ENCODE results near the gene B4GALNT2.

DNA sequence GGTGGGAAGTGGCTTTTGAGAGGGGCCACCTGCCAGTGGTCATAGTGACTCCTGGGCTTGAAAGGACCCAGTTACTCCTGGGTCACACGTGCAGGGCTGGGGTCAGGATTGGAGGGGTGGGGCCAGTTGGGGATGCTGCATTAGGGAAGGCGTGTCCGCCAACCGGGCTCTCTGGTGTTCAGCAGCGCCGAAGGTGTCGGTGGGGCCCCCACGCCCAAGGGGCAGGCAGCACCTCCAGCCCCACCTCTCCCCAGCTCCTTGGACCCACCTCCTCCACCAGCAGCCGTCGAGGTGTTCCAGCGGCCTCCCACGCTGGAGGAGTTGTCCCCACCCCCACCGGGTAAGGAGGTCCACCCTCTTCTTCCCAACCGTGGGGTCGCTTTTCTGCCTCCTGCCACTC is 87.4 kb downstream of the B4GALNT2 start:
- no peak for TF ChIP-seq POLR2A (IDR thresholded peaks at IDR 0.05)
- TF ChIP-seq, protein P1, sequence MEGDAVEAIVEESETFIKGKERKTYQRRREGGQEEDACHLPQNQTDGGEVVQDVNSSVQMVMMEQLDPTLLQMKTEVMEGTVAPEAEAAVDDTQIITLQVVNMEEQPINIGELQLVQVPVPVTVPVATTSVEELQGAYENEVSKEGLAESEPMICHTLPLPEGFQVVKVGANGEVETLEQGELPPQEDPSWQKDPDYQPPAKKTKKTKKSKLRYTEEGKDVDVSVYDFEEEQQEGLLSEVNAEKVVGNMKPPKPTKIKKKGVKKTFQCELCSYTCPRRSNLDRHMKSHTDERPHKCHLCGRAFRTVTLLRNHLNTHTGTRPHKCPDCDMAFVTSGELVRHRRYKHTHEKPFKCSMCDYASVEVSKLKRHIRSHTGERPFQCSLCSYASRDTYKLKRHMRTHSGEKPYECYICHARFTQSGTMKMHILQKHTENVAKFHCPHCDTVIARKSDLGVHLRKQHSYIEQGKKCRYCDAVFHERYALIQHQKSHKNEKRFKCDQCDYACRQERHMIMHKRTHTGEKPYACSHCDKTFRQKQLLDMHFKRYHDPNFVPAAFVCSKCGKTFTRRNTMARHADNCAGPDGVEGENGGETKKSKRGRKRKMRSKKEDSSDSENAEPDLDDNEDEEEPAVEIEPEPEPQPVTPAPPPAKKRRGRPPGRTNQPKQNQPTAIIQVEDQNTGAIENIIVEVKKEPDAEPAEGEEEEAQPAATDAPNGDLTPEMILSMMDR (IDR thresholded peaks at IDR 0.05) = no peak

Measured in thyroid gland (tissue), 4 donors.